Left lung (tissue), 10 donors: ENCODE results near the gene NAAA. TPM values are rescaled to one million over a fixed set of nuclear protein-coding genes. Genes with fewer than 3 reads are reported as not detected.

Experiments used
- ATAC-seq: fragments of 200-7000 bp; cut with Tn5 transposase; one replicate; pipeline ENCODE4 v1.9.1; 2020; ENCODE audit warnings: moderate library complexity
- DNase-seq, 4 donors: peaks; one replicate each; pipeline ENCODE4 v3.0.0-alpha.2; 2013 to 2020
- H3K27ac ChIP-seq, 2 donors: fragments of 200-600 bp; sonication (generic) in 1 of 2; one replicate each; pipeline versions ENCODE4 v1.5.0 to v1.8.0; 2020 to 2021
- H3K27me3 ChIP-seq, 2 donors: fragments of 200-600 bp; sonication (generic) in 1 of 2; one replicate each; pipeline versions ENCODE4 v1.5.0 to v1.8.0; 2020 to 2021
- H3K36me3 ChIP-seq, 2 donors: fragments of 200-600 bp; sonication (generic) in 1 of 2; one replicate each; pipeline versions ENCODE4 v1.5.0 to v1.8.0; 2020 to 2021
- H3K4me1 ChIP-seq, 2 donors: fragments of 200-600 bp; one replicate each; pipeline ENCODE4 v1.8.0; 2021
- H3K4me3 ChIP-seq, 2 donors: fragments of 200-600 bp; sonication (generic) in 1 of 2; one replicate each; pipeline versions ENCODE4 v1.5.0 to v1.8.0; 2020 to 2021; ENCODE audit warnings: mild to moderate bottlenecking in 1 of 2
- H3K9me3 ChIP-seq, 2 donors: fragments of 200-600 bp; sonication (generic) in 1 of 2; one replicate each; pipeline versions ENCODE4 v1.5.0 to v1.8.0; 2020 to 2021
- intact Hi-C, 2 donors: fragments of 100-400 bp; cut with DNase I; formaldehyde crosslinking; loops; one replicate each; pipeline versions ENCODE4 v1.11.2 to v1.14.2; 2022
- polyA plus RNA-seq, 6 donors: library from polyadenylated mRNA; unstranded; fragments of 120-200 nt; gene quantifications; one replicate each; pipeline ENCODE4 v1.2.1, GENCODE V29; 2013; ENCODE audit not compliant: insufficient read length in 6 of 6
- total RNA-seq, 2 donors: library from RNA; stranded (reverse); fragmentation: NEBNext Ultra II Directional; extraction: Animal tissue kit (Norgen Biotek cat#: 25700); gene quantifications; one replicate each; pipeline ENCODE4 v1.2.1, GENCODE V29; 2021
- TF ChIP-seq, protein P1 (sequence below), 2 donors: fragments of 200-600 bp; sonication (generic) in 1 of 2; IDR thresholded peaks; one replicate each; pipeline versions ENCODE4 v1.5.0 to v1.8.0; 2021; ENCODE audit warnings: antibody characterized with exemption in 2 of 2
- donor health status: DM: no; HTN: yes; CAD: no.
- donor health status: DM: no; HTN: no; CAD: no.

Gene NAAA
- total and polyA plus RNA-seq, 8 donors, result 6.8 to 25.9 (median 9.9) TPM

DNA sequence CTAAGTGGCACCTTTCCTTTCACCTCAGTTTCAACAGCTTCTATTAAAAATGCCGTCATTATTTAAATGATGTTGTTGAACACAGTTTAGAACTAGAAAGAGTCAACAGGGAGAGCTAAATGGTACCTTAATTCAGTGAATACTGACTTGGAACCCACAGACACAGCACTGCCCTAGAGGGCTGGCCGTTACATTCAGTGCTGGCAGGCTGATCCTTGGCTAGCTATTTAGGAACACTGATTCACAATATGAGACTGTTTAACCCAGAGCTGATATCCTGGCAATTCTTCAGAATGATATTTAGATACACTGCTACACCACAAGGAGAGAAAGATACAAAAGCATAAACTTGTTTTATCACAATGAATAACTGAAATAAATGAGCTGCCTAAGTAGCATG, 12.7 kb upstream of the NAAA start:
- no peaks in the 10 kb centered on the region for H3K27me3 ChIP-seq
- no peak overlapping the region for H3K4me3 ChIP-seq
- TF ChIP-seq, protein P1, sequence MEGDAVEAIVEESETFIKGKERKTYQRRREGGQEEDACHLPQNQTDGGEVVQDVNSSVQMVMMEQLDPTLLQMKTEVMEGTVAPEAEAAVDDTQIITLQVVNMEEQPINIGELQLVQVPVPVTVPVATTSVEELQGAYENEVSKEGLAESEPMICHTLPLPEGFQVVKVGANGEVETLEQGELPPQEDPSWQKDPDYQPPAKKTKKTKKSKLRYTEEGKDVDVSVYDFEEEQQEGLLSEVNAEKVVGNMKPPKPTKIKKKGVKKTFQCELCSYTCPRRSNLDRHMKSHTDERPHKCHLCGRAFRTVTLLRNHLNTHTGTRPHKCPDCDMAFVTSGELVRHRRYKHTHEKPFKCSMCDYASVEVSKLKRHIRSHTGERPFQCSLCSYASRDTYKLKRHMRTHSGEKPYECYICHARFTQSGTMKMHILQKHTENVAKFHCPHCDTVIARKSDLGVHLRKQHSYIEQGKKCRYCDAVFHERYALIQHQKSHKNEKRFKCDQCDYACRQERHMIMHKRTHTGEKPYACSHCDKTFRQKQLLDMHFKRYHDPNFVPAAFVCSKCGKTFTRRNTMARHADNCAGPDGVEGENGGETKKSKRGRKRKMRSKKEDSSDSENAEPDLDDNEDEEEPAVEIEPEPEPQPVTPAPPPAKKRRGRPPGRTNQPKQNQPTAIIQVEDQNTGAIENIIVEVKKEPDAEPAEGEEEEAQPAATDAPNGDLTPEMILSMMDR (IDR thresholded peaks at IDR 0.05), result no peak
- ATAC-seq, result no peak
- DNase-seq, result no peak
- H3K36me3 ChIP-seq, result peaks cover 0 to 100% of the 10 kb centered on the region in 2 donors
- H3K27ac ChIP-seq, result no peak overlapping the region
- intact Hi-C loops, result no loop called here
- no peaks in the 10 kb centered on the region for H3K4me1 ChIP-seq
- H3K9me3 ChIP-seq, result no peaks in the 10 kb centered on the region

DNA sequence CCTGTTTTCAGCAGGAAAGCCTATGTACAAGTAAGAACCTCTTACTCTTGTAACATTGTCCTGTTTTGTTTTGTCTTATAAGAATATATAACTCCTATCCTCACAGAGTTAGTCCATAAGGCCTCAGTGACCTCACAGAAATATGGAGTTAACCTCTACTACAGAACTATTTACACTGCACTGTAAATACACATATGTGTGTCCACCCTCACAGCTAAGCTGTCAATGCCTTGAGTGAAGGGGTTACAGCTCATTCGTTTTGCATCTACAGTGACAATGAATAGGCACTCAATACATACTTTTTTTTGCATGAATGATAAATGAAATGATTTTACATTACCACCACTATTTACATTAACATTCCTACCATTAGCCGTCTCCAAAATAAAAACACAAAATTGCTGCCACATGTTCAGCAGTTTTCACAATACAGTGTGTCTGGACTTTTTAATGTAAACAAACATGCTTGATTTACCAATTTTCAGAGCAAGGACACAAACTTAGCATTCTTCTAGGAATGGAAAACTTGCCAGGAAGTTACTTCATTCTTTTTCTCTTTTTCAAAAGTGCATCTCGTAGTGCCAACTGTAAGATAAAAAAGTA, 9.5 kb upstream of the NAAA start:
- DNase-seq, result peak in 2 of 4 donors; percentile 16 to 28
- TF ChIP-seq, protein P1 (IDR thresholded peaks at IDR 0.05), result no peak
- H3K4me1 ChIP-seq, result no peaks in the 10 kb centered on the region
- peaks cover 0 to 88% of the 10 kb centered on the region in 2 donors for H3K36me3 ChIP-seq
- H3K9me3 ChIP-seq, result no peaks in the 10 kb centered on the region
- H3K27me3 ChIP-seq, result no peaks in the 10 kb centered on the region
- H3K4me3 ChIP-seq, result no peak overlapping the region
- intact Hi-C loops, result no loop called here
- H3K27ac ChIP-seq, result no peak overlapping the region
- no peak for ATAC-seq

DNA sequence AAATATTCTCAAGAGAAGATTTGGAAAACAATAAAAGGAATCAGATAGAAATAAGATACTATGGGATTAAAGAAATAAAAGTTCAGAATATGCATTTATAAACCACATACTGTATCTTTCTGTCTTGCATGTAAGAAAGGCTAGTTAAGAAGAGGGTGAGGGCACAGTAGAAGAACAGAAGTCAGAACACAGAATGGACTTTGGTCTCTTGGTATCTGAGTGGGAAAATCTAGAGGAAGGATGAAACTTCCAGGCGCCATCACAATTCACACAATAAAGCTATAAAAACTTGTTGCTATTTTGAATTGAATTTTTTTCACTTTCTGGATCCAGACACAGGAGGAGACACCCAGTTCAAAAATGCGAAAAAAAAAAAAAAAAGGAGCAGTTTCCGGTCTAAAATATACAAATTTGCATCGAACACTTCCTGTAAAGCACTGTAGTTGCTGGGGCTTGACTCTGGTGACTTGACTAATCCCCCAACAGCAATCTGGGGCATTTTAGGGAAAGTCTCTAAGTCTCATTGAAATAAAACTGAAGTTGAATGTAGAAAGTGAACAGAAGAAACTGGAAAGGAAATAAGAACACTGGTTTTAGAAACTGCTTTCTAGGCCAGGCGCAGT, 8.1 kb upstream of the NAAA start:
- Histone ChIP-seq H3K4me3 (no peak overlapping the region), H3K4me1 (no peaks in the 10 kb centered on the region), H3K27ac (no peak overlapping the region), H3K9me3 (no peaks in the 10 kb centered on the region), H3K27me3 (no peaks in the 10 kb centered on the region), H3K36me3 (peaks cover 0 to 75% of the 10 kb centered on the region in 2 donors)
- no peak for ATAC-seq
- TF ChIP-seq, protein P1 (IDR thresholded peaks at IDR 0.05), result no peak
- DNase-seq, result no peak
- intact Hi-C loops, result no loop called here

DNA sequence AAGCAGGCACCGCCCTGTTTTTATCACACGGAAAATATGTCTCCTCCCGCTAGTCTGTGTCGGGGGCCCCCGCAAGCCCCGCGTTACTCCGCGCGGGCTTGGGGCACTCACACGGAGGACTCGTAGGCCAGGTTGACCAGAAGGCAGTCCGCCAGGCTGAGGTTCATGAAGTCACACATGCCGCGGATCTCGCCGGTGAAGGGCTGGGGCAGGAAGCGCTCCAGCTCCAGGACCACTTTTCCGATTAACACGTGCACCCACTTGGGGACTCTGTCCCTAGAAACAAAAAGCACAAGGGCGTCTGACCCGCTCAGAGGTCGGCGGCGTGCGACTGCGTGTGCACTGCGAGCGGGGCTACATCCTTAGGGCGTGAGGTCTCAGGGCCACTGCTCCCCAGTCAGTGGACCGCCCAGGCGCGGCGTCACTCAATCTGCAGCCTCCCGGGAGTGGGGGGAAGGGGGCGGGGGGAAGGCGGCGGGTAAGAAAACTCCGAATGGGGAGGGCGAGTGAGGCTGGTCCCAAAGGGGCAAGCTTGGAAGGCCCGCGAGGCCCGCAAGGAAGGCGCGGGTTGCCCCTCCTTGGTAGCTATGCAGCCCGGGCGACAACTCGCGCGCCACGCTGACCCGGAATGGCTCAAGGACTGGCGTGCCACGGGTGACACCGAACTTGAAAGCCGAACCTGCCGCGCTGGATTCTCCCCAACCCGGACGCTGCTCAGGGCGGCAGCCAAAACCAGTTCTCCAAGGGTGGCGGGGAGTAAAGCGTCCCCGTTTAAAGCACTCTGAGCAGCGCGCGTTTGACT, 722 bp downstream of the NAAA start:
- H3K9me3 ChIP-seq, result no peaks in the 10 kb centered on the region
- peak; percentile 49 to 93 (median 66) for DNase-seq
- peaks cover 0 to 12% of the 10 kb centered on the region in 2 donors for H3K27me3 ChIP-seq
- H3K4me3 ChIP-seq, result peak overlapping the region; percentile 59 to 70
- H3K4me1 ChIP-seq, result peaks cover 0 to 13% of the 10 kb centered on the region in 2 donors
- H3K36me3 ChIP-seq, result no peaks in the 10 kb centered on the region
- TF ChIP-seq, protein P1 (IDR thresholded peaks at IDR 0.05), result no peak
- peak; percentile 90 for ATAC-seq
- H3K27ac ChIP-seq, result peak overlapping the region; percentile 81 to 84
- intact Hi-C loops, result no loop called here

DNA sequence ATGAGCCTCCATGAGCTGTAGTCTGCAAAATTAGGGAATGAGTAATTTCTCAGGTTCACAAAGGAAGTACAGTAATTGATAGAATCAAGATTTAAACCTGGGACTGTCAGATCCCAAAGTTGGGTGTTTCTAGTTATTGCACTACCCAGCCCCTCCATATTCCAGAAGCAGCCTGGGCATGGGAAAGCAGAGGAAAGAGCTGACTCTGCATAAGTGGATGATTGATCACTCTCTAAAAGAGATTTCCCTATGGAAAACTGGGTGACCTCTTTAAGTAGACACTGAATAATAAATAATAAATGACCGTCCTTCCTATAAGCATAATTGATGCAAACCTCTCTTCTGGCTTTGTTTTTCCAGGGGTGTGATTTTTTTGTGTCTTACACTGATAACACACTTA, 5.2 kb downstream of the NAAA start:
- peaks cover 0 to 6% of the 10 kb centered on the region in 2 donors for H3K4me1 ChIP-seq
- TF ChIP-seq, protein P1 (IDR thresholded peaks at IDR 0.05), result no peak
- no peaks in the 10 kb centered on the region for H3K9me3 ChIP-seq
- ATAC-seq, result no peak
- peaks cover 0 to 4% of the 10 kb centered on the region in 2 donors for H3K27me3 ChIP-seq
- H3K27ac ChIP-seq, result no peak overlapping the region
- DNase-seq, result no peak
- intact Hi-C loops, result no loop called here
- peaks cover 0 to 7% of the 10 kb centered on the region in 2 donors for H3K36me3 ChIP-seq
- H3K4me3 ChIP-seq, result no peak overlapping the region
